HG03378 (cell line): Measurements from ENCODE around the gene DAAM1.

ENCODE experiments used
- ATAC-seq: cut with Tn5 transposase; IDR thresholded peaks from one replicate; pipeline ENCODE4 v1.9.1; 2021; ENCODE audit warnings: mild to moderate bottlenecking, moderate library complexity; ENCODE audit not compliant: unreplicated experiment

Gene DAAM1

DNA sequence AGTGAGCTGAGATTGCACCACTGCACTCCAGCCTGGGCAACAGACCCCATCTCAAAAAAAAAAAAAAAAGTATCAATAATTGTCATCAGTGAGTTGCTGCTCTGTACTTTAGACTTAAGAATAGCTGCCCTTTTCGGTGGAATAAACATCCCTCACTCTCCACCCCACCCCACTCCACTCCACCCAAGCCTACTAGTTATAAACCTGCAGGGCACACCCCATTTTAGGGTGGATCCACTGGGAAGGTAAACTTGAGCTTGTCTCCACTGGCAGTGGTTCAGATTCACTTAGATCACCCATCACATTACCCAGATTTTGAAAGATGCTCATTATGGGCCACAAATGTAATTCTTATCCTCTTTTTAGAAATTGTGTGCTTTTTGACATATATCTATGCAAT is 170.3 kb downstream of the DAAM1 start:
- no peak for ATAC-seq

DNA sequence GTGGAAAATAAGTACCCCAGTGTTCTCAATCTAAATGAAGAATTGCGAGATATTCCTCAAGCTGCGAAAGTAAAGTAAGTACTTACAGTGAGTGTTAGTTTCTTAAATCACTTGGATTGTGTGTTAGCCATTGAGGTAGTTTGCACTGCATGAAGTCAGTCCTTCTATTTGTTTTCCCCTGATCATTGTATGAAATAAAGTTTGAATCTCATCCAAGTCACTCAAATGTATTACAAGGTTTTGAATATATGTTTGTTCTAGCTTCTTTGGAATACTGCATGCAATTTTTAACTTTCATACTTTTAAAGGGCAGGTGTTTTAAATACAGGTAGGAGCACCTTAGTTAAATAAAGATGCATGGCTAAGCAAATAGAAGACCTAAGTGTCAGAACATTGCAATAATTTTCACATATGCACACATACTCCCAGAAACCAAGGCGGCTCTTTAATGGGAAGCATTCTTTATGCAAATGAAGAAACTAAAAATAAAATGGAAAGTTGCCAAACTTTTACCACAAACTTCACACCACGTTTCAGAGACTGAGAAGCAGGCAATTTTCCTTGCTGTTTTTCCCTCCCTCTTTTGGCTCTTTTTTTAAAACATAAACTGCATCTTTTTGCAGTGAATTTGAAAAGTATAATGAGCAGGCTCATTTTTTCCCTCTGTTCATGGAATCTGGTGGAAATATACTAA is 171.1 kb downstream of the DAAM1 start:
- ATAC-seq: no peak

DNA sequence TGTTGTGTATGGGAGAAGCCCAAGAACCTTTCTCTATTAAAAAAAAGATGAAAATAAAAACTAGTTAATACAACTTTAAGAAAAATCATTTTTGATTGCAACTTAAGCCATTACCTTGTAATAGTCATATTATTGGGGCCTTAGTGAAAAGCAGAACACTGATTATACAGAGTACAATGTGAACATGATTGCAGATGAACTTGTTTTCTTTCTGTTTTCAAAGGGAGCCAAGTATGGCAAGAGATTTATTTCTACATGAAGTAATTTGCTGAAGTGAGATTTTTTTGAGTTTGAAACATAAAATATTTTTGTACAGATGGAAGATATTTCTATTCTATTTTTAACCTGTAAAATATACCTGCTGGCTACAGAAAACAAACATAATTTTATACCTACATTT is 171.8 kb downstream of the DAAM1 start:
- ATAC-seq: no peak

DNA sequence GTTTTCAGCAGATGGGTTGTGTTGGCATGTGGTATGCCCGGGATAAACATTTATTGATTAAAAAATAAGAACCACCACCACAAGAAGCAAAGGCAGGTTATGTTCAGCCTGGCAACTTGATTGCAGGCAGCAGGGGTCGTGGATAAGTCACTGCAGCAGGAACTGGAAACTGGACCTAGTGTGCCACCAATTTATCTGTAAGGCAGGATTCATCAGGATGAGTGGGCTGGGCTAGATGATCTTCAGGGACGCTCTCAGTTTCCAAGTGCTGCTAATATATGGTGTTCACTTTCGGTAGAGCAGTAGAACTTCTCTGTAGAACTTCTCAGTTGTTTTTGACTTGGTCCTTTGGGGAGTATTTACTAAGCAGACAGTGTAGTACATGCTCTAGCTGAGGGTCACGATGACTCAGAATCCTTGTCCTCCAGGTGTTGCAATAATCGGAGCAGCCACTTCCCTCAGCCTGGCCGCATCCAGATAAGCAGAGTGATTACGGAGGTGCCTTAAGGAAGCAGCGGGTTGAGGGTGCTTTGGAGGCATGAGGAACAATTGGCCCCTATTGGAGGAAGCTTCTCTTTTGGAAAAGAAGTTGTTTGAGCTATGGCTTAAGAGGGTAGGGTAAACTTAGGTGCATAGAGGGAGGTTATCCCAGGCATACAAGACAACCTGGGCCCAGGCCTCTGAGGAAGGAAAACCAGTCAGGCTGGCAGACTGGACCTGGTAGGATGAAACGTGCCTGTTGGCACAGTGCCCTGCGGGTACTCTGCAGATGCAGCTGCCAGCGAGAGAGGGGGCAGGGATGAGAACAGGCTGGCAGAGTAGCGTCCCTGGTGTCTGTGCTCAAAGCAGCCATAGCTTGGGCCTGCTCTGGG is 172.7 kb downstream of the DAAM1 start:
- ATAC-seq: no peak

- ATAC-seq: no peak
Observed at GRCh38 chr14:59362513-59362912, 174.0 kb downstream of the DAAM1 start.

GRCh38 chr14:59363531-59364226 is 175.2 kb downstream of the DAAM1 start:
- no peak for ATAC-seq

DNA sequence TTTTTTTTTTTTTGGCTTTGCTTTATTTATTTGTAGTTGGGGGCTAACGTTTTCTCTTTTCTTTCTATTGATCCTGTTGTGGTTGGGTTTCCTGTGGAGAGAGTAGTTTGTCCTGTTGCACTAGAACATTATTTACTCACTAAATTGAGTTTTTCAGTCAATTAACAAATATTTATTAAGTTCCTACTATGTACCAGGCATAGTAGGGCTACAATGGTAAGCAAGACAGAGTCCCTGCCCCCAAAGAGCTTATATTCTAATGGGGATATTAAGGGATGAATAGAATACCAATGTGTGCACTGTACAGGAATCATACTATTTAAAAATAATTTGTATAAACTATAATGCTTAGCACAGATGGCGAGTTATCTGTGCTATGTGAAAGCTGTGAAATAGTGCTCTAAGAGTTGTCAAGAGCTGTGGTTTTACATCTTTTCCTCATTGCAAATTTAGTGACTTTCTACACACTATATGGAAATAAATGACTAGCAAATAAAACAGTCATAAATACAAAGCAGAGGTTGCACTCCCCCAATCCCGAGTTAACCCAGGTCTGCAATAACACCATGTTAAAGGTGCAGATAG is 181.8 kb downstream of the DAAM1 start:
- no peak for ATAC-seq

- no peak for ATAC-seq
Observed at GRCh38 chr14:59371771-59372170, 183.3 kb downstream of the DAAM1 start.

DNA sequence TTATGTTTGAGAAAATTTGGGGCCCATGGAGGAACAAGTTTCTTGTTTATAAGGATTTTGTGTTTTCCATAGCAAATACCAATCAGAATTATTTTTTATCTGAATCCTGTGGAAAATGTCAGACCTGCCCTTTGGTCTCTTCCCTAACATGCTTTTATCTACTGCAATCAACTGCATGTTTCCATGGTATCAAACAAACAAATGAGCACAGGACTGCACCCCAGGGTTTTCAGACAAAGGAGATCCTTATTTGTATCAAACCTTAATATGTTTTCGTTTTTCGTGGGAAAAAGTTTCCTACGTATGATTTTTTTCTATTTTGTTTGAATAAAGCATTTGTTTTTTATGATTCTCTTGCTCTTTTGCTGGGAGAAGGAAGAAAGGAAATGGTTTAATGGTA is 185.6 kb downstream of the DAAM1 start:
- no peak for ATAC-seq

- no peak for ATAC-seq
Observed at GRCh38 chr14:59376686-59377085, 188.2 kb downstream of the DAAM1 start.

GRCh38 chr14:59377491-59377890 is 189.0 kb downstream of the DAAM1 start:
- no peak for ATAC-seq

GRCh38 chr14:59377991-59378601 is 189.6 kb downstream of the DAAM1 start:
- ATAC-seq: no peak

DNA sequence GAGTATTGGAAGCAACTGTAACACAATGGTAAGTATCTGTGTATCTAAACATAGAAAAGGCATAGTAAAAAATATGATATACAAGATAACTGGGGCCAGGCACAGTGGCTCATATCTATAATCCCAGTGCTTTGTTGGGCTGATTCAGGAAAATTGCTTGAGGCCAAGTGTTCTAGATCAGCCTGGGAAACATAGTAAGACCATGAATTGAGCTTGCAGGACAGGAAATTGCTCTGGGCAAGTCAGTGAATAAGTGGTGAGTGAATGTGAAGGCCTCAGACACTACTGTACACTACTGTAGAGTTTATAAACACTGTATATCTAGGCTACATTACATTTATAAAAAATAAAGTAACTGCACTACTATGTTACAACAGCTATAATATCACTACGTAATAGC is 201.5 kb downstream of the DAAM1 start:
- no peak for ATAC-seq

GRCh38 chr14:59391388-59391787 is 202.9 kb downstream of the DAAM1 start:
- no peak for ATAC-seq

DNA sequence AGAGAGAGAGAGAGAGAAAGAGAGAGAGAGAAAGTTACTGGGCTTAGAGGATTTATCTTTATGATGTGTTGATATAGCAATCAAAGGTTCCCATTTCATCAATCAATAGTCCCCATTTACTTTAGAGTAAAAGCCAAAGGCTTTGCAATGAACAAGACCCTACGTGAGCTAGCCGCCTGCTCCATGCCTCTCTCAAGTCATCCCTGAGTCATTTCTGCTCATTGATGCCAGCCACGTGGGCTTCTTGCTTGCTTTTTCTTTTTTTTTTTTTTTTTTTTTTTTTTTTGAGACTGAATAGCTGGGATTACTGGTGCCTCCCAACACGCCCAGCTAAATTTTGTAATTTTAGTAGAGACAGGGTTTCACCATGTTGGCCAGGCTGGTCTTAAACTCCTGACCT is 205.8 kb downstream of the DAAM1 start:
- no peak for ATAC-seq

- no peak for ATAC-seq
Observed at GRCh38 chr14:59395672-59396071, 207.2 kb downstream of the DAAM1 start.

DNA sequence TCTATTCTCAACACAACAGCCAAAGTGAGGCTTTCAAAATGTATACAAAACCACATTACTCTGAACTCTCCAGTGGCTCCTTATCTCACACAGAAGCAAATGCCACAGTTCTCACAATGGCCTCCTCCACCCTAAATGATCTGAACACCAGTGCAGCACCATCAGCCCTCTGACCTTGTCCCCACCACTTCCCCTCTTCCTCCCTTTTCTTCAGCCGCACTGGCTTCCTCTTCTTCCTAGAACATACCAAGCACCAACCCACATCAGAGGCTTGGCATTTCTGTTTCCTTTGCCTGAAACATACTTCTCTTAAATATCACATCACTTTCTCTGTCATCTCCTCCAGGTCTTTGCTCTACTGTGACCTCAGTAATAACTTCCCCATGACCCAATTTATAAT is 210.4 kb downstream of the DAAM1 start:
- ATAC-seq: no peak

GRCh38 chr14:59406454-59407245 is 218.2 kb downstream of the DAAM1 start:
- no peak for ATAC-seq

DNA sequence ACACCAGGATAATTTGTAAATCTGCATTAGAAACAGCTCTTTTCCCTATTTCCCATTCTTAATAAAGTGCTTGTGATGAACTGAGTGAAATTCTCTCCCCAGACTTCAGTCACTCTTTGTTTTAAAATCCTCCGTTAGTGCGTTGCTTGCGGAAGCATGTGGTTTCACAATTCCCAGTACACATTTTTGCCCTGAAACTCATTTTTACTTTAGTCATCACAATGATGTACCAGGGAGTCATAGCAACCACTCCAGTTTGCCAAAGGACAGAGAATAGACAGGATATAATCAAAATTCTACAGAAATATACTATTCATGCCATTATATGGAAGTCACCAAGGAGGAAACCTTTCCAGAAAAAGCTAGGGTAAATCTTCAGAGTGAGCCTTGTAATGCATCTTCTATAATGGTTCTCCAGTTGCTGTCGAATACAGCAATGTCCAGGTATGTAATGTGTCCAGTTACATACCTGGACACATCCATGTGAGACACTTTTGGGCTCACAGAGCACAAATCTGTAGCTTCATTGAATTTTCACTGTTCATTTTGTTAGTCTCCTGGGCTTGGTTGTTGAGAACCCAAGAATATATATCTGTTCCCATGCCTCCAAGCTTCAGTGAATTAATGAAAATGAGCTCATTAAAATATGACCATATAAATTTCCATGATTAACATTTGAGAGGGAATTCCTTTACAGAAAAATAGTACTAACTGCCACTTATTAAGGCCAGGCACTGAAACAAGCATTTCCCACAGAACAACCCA is 219.0 kb downstream of the DAAM1 start:
- ATAC-seq: no peak
